Ectodermal cell (in vitro differentiated cells): ENCODE measurements around the gene STOM.

Experiments used
- H3K27ac ChIP-seq: 2 replicates; pipeline ENCODE4 v1.7.0; 2013; ENCODE audit warnings: mild to moderate bottlenecking, low read depth, low read length; ENCODE audit not compliant: insufficient read depth, poor library complexity, severe bottlenecking
- H3K27me3 ChIP-seq: 2 replicates; pipeline ENCODE4 v1.7.0; 2013; ENCODE audit warnings: mild to moderate bottlenecking, low read length; ENCODE audit not compliant: insufficient read depth, control insufficient read depth, poor library complexity, severe bottlenecking
- H3K36me3 ChIP-seq: one replicate; pipeline ENCODE4 v1.7.0; 2013; ENCODE audit warnings: low read length; ENCODE audit not compliant: control insufficient read depth, insufficient read depth
- H3K4me1 ChIP-seq: one replicate; pipeline ENCODE4 v1.7.0; 2013; ENCODE audit warnings: low read length; ENCODE audit not compliant: control insufficient read depth, insufficient read depth
- H3K4me3 ChIP-seq: 2 replicates; pipeline ENCODE4 v1.7.0; 2013; ENCODE audit warnings: low read depth, low read length, control low read depth; ENCODE audit not compliant: insufficient read depth
- H3K9me3 ChIP-seq: 2 replicates; pipeline ENCODE4 v1.7.0; 2013; ENCODE audit warnings: mild to moderate bottlenecking, low read length, moderate library complexity; ENCODE audit not compliant: control insufficient read depth
- WGBS, 2 experiments: methylation state at CpG; one replicate each; pipeline ENCODE4 v1.1.7; 2013; ENCODE audit warnings: missing lambda C conversion rate in 2 of 2; 5-methylcytosine and 5-hydroxymethylcytosine counted together

Gene STOM

GRCh38 chr9:121371495-121372061 is 1.5 kb upstream of the STOM start:
- no peaks in the 10 kb centered on the region for H3K36me3 ChIP-seq
- H3K27me3 ChIP-seq: peaks cover 14% of the 10 kb centered on the region
- no peaks in the 10 kb centered on the region for H3K9me3 ChIP-seq
- peaks cover 5% of the 10 kb centered on the region for H3K4me1 ChIP-seq
- 93 to 97% methylated on average over 4 of the region's 4 CpGs for WGBS, 2 experiments
- no peak overlapping the region for H3K4me3 ChIP-seq
- no peak overlapping the region for H3K27ac ChIP-seq

- Histone ChIP-seq H3K4me3 (no peak overlapping the region), H3K27ac (no peak overlapping the region), H3K4me1 (peaks cover 5% of the 10 kb centered on the region), H3K27me3 (peaks cover 14% of the 10 kb centered on the region), H3K9me3 (no peaks in the 10 kb centered on the region), H3K36me3 (no peaks in the 10 kb centered on the region)
- WGBS, 2 experiments: 87 to 91% methylated on average over 7 to 8 of the region's 8 CpGs
Measured at GRCh38 chr9:121368745-121369144, 1.3 kb downstream of the STOM start.

- Histone ChIP-seq H3K36me3 (no peaks in the 10 kb centered on the region), H3K27me3 (peaks cover 14% of the 10 kb centered on the region), H3K9me3 (no peaks in the 10 kb centered on the region), H3K4me3 (no peak overlapping the region), H3K27ac (no peak overlapping the region), H3K4me1 (peaks cover 5% of the 10 kb centered on the region)
- 0 to 43% methylated on average over 1 of the region's 1 CpG for WGBS, 2 experiments
Measured at GRCh38 chr9:121368138-121368522, 1.9 kb downstream of the STOM start.

GRCh38 chr9:121367306-121368137 is 2.5 kb downstream of the STOM start:
- no peak overlapping the region for H3K4me3 ChIP-seq
- H3K9me3 ChIP-seq: no peaks in the 10 kb centered on the region
- H3K36me3 ChIP-seq: no peaks in the 10 kb centered on the region
- WGBS, 2 experiments: 61 to 67% methylated on average over 3 of the region's 4 CpGs
- H3K27me3 ChIP-seq: peaks cover 14% of the 10 kb centered on the region
- peaks cover 5% of the 10 kb centered on the region for H3K4me1 ChIP-seq
- H3K27ac ChIP-seq: no peak overlapping the region

- no peak overlapping the region for H3K27ac ChIP-seq
- H3K27me3 ChIP-seq: peaks cover 14% of the 10 kb centered on the region
- H3K9me3 ChIP-seq: no peaks in the 10 kb centered on the region
- H3K4me1 ChIP-seq: peaks cover 5% of the 10 kb centered on the region
- H3K4me3 ChIP-seq: no peak overlapping the region
- 92 to 93% methylated on average over 5 of the region's 5 CpGs for WGBS, 2 experiments
- no peaks in the 10 kb centered on the region for H3K36me3 ChIP-seq
Measured at GRCh38 chr9:121366611-121367192, 3.3 kb downstream of the STOM start.

GRCh38 chr9:121365564-121365963 is 4.5 kb downstream of the STOM start:
- H3K27me3 ChIP-seq: peaks cover 14% of the 10 kb centered on the region
- no peak overlapping the region for H3K4me3 ChIP-seq
- H3K9me3 ChIP-seq: no peaks in the 10 kb centered on the region
- no peak overlapping the region for H3K27ac ChIP-seq
- 90% methylated on average over 1 of the region's 2 CpGs; no CpG with 5 or more reads in 1 of the 2 experiments for WGBS, 2 experiments
- H3K4me1 ChIP-seq: peaks cover 5% of the 10 kb centered on the region
- no peaks in the 10 kb centered on the region for H3K36me3 ChIP-seq

- Histone ChIP-seq H3K36me3 (no peaks in the 10 kb centered on the region), H3K27ac (no peak overlapping the region), H3K4me3 (no peak overlapping the region), H3K9me3 (no peaks in the 10 kb centered on the region), H3K4me1 (peaks cover 5% of the 10 kb centered on the region), H3K27me3 (peaks cover 13% of the 10 kb centered on the region)
Measured at GRCh38 chr9:121364886-121365285, 5.2 kb downstream of the STOM start.

- Histone ChIP-seq H3K27ac (no peak overlapping the region), H3K36me3 (no peaks in the 10 kb centered on the region), H3K27me3 (peaks cover 4% of the 10 kb centered on the region), H3K4me1 (peaks cover 5% of the 10 kb centered on the region), H3K9me3 (no peaks in the 10 kb centered on the region), H3K4me3 (no peak overlapping the region)
- WGBS, 2 experiments: 92 to 100% methylated on average over 3 to 5 of the region's 5 CpGs
Measured at GRCh38 chr9:121364077-121364476, 6.0 kb downstream of the STOM start.

- no peaks in the 10 kb centered on the region for H3K9me3 ChIP-seq
- H3K36me3 ChIP-seq: no peaks in the 10 kb centered on the region
- peaks cover 5% of the 10 kb centered on the region for H3K4me1 ChIP-seq
- H3K27ac ChIP-seq: no peak overlapping the region
- H3K4me3 ChIP-seq: no peak overlapping the region
- no peaks in the 10 kb centered on the region for H3K27me3 ChIP-seq
- 100% methylated on average over 1 of the region's 1 CpG; no CpG with 5 or more reads in 1 of the 2 experiments for WGBS, 2 experiments
Measured at GRCh38 chr9:121363622-121363961, 6.5 kb downstream of the STOM start.

- H3K4me1 ChIP-seq: peaks cover 5% of the 10 kb centered on the region
- H3K4me3 ChIP-seq: no peak overlapping the region
- 70 to 77% methylated on average over 2 of the region's 2 CpGs for WGBS, 2 experiments
- H3K9me3 ChIP-seq: no peaks in the 10 kb centered on the region
- no peak overlapping the region for H3K27ac ChIP-seq
- H3K27me3 ChIP-seq: no peaks in the 10 kb centered on the region
- no peaks in the 10 kb centered on the region for H3K36me3 ChIP-seq
Measured at GRCh38 chr9:121362813-121363621, 7.0 kb downstream of the STOM start.
